Measurements from ENCODE around the gene UBTD2.
"Not testable (repeated sequence)": the region's sequence is repeated elsewhere in the genome, so short reads cannot be mapped to it uniquely, and the experiment has no call there.

The UBTD2 gene

GRCh38 chr5:172283020-172283861, at the start of gene UBTD2:
TSS of gene UBTD2 (minus strand) at chr5:172283764. CDS start at chr5:172283665, 99 bp downstream.
- peak; percentile 83 for DNase-seq

- not testable (repeated sequence) for DNase-seq
Observed at GRCh38 chr5:172326901-172327300, 43.3 kb upstream of the UBTD2 start.

GRCh38 chr5:172325452-172325851, 41.9 kb upstream of the UBTD2 start:
- no peak for DNase-seq

GRCh38 chr5:172322028-172322965, 38.7 kb upstream of the UBTD2 start:
- DNase-seq, result no peak

GRCh38 chr5:172321593-172321992, 38.0 kb upstream of the UBTD2 start:
- DNase-seq, result no peak

GRCh38 chr5:172319708-172320441, 36.3 kb upstream of the UBTD2 start:
- DNase-seq, result no peak

- DNase-seq, result no peak
Observed at GRCh38 chr5:172315587-172316493, 32.3 kb upstream of the UBTD2 start.

- DNase-seq, result no peak
Observed at GRCh38 chr5:172313915-172314314, 30.4 kb upstream of the UBTD2 start.

GRCh38 chr5:172312286-172312685, 28.7 kb upstream of the UBTD2 start:
- no peak for DNase-seq

GRCh38 chr5:172311605-172312004, 28.0 kb upstream of the UBTD2 start:
- DNase-seq, result no peak

- no peak for DNase-seq
Observed at GRCh38 chr5:172311026-172311425, 27.5 kb upstream of the UBTD2 start.

GRCh38 chr5:172305380-172305779, 21.8 kb upstream of the UBTD2 start:
- DNase-seq, result no peak

GRCh38 chr5:172303572-172304335, 20.2 kb upstream of the UBTD2 start:
- DNase-seq, result no peak

- no peak for DNase-seq
Observed at GRCh38 chr5:172303162-172303561, 19.6 kb upstream of the UBTD2 start.

- DNase-seq, result no peak
Observed at GRCh38 chr5:172302047-172302710, 18.6 kb upstream of the UBTD2 start.

GRCh38 chr5:172299916-172300439, 16.4 kb upstream of the UBTD2 start:
- DNase-seq, result no peak

GRCh38 chr5:172294831-172295230, 11.3 kb upstream of the UBTD2 start:
- DNase-seq, result no peak

GRCh38 chr5:172293745-172294342, 10.3 kb upstream of the UBTD2 start:
- DNase-seq, result no peak

- DNase-seq, result peak; percentile 69
Observed at GRCh38 chr5:172293054-172293744, 9.6 kb upstream of the UBTD2 start.

Measured in fibroblast of skin of right biceps (primary cell).